Inflammatory macrophage treated with lipopolysaccharide for 1 hour (primary cell): Measurements from ENCODE around the gene AKAP13.
"Not testable (repeated sequence)": the region's sequence is repeated elsewhere in the genome, so short reads cannot be mapped to it uniquely, and the experiment has no call there.

ENCODE experiments used
- DNase-seq, 2 donors: peaks; one replicate each; pipeline ENCODE4 v3.0.0-alpha.2; 2020 to 2022

AKAP13 gene

DNA sequence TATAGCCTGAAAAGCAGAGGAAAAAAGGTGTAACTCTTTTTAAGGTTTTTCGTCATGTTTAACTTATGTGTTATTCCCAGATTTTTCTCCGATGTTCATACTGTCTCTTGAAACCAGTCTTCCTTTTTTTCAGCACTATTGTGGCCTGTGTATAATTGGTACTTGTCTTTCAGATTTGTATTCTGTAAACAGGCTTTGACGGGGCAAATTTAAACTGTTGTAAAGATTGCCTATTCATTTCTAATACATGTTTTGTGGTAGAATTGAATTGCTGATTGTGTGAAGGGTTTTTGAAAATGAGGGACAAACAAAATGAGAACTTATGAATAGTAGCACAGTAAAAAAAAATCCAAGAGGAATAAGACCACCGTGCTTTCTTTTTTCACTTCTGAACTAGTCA lies 33.6 kb downstream of the AKAP13 start:
- DNase-seq, result no peak

DNA sequence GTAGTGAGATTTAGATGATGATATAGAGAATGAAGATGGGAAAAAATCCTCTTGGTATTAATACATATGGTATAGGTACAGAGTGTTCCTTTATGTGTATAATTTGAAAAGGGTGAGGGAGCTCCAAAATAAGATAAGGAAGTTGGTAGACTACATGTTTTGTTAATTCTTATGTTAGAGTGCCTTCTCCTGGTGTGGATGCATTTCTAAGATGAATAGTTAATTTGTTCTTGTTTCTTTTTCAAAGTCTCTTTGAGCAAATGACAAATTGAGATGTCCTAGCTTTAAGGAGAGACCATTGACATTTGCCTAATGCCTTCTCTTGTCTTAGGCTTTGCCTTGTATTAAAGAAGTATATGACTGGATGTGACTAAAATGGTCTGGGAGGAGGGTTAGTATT lies 34.1 kb downstream of the AKAP13 start:
- peak; percentile 39 to 45 for DNase-seq

DNA sequence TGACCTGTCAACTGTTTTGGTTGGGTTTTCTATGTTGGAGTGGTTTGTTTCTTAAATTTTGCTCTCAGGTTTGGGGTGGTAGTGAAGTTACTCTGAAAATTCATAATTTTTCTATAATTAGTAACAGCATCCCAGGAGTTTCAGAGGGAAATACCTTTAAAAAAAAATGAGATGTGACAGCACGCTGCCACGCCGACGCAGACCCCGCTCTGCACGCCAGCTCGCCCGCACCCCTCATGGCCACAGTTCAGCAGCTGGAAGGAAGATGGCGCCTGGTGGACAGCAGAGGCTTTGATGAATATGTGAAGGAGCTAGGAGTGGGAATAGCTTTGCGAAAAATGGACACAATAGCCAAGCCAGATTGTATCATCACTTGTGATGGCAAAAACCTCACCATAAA lies 34.6 kb downstream of the AKAP13 start:
- no peak for DNase-seq

DNA sequence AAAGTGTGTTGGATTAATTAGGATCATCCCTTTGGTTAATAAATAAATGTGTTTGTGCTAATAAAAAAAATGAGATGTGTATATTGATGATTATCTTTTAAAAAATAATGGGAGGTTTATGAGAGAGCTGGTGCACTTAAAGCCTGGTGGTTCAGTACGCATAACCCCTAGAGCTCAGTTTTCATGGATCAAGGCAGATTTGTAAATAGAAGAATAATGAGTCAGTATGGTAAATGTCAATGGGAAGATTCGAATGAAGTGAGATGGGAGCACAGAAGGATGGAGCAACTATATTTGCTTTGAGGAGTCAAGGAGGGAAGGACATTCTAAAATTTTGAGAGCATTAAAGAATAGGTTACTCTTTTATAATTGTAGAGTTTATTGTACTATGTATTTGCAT lies 35.4 kb downstream of the AKAP13 start:
- no peak for DNase-seq

DNA sequence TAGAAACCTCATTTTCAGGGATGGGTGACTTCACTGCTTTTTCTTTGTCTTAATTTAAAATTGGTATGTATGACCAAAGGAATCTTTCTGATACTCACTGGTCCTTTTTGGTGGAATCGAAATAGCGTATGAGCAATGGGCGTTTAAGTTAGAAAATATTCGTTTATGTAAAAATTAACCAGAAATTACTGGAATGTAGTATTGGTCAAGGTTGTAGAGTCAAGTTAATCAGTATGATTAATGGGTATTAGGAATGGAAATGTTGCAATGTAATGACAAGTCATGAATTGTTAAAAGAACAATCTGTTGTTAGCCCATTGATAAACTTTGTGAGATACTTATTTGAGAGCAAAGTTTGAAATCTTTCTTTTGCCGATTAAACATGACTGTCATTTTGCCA lies 36.9 kb downstream of the AKAP13 start:
- no peak for DNase-seq

DNA sequence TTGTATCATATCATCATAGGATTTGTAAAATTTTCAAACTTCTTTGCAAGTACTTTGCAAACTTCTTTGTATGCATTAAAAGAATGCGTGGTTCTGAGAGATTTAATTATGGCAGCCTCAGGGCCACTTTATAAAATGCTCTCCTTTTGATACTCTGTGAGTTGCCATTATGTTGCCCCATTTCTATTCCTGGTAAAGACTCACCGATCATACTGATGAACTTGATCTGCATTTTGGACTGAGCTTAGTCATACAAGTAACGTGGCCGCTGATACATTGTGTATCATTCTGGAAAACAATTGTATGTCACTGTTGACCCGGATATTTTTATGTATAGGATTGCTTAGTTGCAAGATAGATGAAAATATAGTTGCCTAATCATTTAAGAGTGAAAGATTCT lies 38.8 kb downstream of the AKAP13 start:
- no peak for DNase-seq

DNA sequence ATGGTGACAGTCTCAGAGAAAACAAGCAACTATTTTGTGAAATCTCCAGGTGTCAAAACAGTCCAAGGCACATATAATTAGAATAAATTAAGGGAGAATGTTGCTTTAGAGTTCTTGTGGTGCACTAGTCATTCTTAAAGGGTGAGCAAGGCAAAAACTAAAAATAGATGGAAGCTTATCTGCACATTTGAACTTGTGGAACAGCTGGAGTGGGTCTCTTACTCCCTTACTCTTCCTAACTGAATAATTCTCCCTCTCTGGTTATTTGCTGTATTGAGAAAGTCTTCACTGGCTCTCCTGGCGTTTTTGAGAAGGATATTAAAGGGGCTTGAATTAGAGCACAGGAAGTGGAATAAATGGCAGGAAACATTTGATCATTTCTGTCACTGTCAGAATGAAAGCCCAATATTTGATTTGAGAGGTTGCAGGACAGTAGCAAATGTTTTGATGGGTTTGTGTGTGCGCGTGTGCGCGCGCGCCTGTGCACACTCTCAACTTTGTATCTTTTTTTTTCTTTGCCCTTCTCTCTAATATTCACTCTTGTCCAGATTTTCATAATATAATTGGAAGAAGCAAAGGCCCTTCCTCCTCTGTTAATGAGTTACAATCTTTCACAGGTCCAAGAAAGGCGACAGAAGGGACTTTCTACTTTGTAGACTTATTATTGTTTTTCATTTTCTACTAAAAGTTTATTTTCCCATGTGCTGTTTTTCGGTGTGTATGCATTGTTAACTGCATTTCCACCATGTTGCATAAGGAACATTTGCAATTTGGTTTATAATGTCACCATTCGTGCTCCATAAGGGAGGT lies 40.9 kb downstream of the AKAP13 start:
- no peak for DNase-seq

DNA sequence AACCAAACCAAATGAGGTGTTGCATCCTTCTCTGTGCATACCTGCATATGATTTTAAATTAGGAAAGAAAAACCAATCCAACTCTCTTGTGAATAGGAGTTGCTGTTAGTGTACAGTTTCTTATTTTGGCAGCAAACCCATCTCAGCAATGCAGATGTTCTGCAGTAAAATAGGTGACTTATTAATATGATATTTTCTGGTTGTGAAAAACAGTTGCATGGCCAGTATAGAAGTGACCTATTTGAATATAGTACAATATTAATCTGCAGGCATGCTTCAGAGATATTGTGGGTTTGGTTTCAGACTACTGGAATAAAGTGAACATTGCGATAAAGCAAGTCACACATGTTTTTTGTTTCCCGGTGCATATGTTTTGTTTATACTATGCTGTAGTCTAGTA lies 42.2 kb downstream of the AKAP13 start:
- no peak for DNase-seq

DNA sequence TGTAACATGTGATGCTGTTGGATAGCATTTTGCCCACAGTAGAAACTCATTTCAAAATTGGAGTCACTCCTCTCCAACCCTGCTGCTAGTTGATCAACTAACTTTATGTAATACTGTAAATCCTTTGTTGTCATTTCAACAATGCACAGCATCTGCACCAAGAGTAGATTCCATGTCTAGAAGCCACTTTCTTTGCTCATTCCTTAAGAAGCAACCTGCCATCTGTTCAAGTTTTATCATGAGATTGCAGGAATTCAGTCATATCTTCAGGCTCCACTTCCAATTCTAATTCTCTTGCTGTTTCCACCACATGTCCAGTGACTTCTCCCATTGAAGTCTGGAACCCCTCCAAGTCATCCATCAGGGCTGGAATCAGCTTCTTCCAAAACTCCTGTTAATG lies 42.9 kb downstream of the AKAP13 start:
- DNase-seq, result no peak

DNA sequence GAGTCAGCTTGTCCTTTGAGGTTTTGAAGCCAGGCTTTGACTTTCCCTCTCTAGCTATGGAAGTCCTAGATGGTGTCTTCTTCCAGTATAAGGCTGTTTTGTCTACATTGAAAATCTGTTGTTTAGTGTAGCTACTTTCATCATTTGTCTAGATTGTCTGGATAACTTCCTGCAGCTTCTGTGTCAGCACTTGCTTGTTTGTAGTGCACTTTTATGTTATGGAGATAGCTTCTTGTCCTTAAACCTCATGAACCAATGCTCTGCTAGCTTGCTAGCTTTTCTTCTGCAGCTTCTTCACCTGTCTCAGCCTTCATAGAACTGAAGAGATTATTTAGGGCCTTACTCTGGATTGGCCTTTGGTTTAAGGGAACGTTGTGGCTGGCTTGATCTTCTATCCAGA lies 43.8 kb downstream of the AKAP13 start:
- no peak for DNase-seq

DNA sequence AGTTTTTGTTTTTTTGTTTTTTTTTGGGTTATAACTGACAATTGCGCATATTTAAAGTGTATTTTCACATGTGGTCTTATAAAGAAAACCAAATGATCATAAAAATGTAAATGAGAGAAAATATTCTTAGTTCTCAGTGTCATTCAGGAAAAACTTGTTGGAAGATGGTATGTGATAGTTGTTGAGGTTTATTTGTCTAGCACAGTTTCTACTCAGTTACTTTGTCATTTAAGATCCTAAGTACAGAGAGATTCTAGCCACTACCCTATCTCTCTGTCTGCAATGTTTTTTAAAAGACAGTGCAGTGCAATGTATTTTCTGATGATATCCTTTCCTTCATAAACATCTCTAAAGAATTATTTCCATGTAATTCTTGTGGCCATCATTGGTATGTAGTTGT lies 46.1 kb downstream of the AKAP13 start:
- DNase-seq, result no peak

DNA sequence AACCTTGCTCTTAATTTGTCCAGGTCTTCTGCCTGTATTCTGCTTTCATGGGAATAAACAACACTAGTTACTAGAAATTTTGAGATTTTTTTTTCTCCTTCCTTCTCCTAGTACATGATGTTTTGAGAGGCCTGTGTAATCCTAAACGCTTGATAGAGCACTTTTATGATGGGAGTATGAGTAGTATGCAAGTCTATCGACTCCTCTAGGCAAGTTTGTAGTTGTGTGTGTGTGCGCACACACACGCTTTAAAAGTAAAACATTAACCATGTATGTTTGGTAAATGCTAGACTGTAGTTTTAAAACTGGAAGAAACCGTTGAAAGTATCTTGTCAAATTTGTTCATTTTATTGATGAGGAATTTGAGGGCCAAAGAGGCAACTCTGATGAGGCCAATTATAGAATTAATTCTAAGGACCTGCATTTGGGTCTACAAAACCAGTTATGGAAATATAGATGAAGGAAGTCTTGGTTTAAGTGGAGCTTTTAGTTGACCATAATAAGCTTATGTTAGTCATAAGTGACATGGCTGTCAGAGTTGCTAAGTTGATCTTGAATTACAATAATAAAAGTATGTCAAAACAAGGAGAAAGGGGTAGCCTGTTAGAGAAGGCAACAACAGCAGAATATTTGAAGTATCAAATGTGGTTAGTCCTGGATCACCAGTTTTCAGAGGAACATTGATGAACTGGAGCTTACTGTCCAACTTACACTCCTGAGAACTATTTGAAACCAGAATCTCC lies 47.1 kb downstream of the AKAP13 start:
- DNase-seq, result no peak

DNA sequence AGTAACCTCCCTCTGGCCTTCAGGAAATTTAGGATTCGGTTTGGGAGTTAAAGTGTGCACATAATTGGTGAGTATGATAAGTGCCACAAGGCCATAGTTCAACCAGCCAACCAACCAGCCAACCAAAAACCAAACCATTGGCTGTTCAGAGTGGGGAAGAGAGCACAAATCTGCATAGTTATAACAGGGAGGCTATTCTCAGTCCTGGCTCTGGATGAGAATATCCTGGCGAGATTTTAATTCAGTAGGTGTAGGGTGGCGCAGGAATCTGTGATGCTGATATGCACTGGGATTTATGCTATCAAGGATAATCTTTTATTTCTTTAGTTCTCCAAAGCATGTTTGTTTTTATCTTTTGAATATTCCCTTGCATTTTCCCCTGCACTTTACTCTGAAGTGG lies 49.1 kb downstream of the AKAP13 start:
- DNase-seq, result no peak

DNA sequence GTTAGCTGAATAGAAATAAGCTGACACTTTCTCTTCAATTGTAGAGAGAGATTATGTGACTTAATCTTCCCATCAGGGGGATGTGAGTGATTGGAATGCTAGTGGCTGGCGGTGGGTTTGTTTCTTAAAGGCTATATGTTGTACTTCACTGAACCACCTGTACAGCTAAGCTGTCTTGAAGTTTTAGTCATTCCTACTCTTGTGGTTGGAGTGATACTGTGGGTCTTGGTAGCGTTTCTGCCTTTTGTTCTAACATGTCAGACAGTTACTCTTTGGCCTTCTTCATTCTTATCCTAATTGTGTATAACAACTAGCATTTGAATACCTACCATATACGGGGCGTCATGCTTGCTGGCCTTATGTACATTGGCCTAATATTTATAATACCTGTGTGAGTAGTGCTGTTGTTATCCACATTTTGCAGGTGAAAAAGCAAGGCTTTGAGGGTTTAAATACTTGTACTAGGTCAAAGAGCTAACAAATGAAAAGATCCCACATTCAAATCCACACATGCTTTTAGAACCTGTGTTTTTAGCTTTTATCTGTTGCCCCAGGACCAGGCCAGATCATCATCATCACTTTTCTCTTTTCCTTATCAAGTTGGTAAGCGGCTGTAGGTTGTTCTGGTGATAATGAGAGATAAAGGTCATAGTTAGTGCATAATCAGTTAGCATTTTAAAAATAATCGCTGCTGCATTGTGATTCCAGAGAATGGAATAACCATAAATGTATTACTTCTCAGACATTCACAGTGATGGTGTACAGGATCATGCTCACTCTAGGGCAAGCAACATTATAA lies 50.2 kb downstream of the AKAP13 start:
- DNase-seq, result no peak

DNA sequence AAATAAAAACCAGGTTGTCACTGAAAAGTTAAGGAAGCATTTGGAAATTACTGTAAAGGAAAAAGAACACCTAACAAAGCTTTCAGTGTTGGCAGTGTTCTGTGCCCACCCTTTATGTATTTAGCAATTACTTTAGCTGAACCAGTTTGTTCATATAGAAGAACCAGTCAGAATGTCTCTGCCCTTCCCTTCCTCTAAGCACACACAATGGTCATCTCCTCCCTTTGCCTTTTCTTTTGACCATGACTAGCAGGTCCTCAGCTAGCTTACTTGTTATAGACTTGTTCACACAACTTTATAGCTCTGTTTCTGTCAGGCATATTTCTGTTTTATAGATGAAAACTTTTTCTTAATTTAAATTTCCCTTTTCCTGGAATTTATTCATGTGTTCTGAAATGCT lies 59.6 kb downstream of the AKAP13 start:
- no peak for DNase-seq

DNA sequence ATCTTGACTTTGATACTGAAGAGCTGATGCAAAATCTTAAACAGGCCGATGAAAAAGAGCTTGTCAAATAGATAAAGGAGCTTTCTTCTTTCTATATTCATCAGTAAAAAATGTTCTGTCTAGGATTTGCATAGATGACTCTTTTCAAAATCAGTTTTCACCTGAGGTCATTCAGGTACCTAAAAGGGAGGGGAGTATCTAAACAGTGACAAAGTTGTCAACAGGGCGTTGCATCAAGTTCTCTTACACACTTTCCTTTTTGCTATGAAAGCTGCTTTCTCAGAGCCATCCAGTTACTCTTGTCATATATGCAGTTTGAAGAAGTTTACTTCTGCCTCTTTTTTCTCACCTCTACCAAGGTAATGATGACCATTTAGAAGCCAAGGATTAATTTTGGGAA lies 60.0 kb downstream of the AKAP13 start:
- no peak for DNase-seq

DNA sequence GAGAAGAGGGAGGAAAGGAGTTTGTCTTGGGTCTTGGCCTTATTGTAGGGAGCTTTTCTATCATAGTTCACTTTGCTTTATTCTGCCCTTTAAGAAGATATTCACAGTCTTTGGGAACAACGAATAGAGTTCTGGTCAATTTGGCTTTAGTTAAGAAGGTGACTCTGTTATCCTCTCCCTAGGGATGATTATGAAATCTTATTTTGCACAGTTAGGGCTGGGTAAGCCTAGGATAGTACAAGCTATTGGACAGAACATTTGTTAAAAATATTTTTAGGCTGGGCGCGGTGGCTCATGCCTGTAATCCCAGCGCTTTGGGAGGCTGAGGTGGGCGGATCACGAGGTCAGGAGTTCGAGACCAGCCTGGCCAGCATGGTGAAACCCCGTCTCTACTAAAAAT lies 61.5 kb downstream of the AKAP13 start:
- DNase-seq, result not testable (repeated sequence)

DNA sequence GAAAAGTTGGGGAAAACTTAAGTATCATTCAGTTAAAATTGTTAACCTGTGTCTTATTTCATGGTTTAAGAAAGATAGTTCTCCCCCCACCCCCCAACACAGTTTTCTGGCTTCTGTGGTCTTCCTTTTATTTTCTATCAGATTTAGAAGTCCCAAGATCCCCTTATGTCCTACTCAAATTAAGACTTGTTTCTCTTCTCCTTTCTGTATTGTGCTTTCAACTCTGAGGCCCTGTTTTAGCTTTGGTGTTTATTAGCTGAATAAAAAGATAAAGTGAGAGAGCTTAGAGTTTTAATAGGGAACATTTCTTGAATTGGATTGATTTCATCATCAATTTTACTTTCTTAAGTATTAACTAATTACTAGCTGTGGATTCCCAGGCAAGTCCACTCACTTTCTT lies 62.6 kb downstream of the AKAP13 start:
- DNase-seq, result no peak

DNA sequence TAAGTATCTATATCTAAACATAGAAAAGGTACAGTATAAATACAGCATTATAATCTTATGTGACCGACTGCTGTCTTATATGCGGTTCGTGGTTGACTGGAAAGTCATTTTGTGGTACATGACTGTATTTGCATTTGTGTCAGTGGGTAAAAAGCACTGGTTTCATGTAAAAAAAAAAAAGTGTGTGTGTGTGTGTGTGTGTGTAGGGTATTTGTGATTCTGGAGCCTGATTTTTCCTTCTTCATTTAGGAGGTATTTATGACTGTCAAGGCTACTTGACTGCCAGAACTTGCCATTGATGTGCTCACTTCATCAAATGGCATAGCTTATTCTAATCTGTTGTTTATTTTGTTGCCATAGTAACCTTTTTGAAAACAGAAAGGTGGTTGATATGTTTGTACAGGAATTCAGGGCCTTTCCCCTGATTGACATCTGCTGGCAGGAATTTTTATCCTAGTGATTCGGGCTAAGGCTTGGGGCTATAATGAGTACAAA lies 63.2 kb downstream of the AKAP13 start:
- DNase-seq, result no peak

DNA sequence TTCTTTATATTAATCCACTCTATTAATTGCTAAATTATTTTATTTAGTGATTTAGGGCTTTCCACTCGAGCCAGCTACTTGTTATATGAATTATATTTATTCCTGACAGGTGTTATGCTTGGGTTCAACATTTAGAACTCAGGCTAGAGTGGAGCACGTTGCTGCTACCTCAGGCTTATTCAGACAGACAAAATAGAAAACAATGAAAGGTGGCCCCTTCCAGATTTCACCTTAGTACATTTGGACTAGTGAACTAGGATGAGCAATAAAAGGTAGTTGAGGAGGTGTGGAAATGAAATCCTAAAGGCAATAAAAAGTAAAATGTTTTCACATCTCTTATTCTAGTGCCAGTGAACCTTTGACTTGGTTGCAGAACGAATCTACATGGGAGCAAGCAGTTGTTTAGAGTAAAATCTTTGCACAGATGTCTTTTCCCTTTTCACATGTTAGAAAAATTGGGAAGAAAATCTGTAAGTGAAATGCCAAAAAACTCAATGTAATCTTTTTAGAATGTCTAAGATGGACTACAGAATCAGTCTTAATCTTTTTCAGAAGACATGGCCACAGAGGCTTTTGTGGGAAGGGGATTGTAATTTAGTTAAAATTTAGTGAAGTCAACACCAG lies 63.8 kb downstream of the AKAP13 start:
- DNase-seq, result no peak

DNA sequence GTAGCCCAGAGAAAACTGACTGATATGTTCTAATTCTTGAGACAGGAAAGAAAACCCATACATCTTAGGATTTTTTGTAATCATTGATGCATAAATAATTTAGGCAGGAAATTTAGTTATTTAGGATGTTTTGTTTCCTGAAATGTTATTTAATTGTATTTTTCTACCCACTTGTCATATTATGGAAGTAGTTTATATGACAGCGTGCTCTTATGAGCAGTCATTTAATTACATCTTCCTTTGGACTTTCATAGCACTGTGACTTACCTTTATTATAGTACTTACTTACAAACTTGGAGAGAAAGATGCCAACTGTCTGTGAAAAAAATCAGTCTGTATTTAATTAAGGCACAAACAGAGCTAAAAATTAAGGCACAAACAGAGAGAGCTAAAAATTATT lies 65.0 kb downstream of the AKAP13 start:
- no peak for DNase-seq

DNA sequence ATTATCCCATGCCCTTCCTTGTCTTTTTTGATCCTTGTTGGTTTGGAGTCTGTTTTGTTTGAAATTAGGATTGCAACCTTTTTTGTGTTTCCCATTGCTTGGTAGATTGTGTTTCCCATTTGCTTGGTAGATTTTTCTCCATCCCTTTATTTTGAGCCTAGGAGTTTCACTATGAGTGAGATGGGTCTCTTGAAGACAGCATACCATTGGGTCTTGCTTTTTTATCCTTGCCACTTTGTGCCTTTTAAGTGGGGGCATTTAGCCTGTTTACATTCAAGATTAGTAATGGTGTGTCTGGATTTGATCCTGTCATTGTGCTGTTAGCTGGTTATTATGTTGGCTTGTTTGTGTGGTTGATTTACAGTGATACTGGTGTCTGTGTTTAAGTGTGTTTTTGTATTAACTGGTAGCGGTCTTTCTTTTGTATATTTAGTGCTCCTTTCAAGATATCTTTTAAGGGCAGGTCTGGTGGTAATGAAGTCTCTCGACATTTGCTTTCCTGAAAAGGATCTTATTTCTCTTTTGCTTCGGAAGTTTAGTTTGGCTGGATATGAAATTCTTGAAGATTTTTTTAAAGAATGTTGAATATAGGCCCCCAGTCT lies 70.8 kb downstream of the AKAP13 start:
- DNase-seq, result no peak

DNA sequence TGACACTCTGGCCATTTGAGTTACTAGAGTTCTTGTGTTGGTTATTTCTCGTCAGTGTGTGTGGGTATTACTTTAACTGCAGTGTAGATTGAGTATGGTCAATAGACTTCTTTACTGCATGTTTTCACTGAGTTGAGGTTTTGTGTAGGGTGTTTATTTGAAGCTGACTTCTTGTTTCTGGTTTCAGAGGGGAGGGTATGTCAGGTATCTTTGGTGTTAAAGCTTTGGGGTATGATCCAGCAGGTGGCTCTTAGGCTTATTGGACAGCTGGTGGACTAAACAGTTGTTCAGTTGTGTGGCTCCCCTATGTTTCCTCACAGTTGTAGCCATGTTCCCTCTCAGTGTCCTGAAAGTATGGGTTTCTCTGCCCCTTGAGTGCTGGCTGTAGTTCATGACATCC lies 72.0 kb downstream of the AKAP13 start:
- DNase-seq, result no peak
